NB4 (cell line): Measurements from ENCODE around the gene MCIDAS.

ENCODE experiments used
- CTCF ChIP-seq: IDR thresholded peaks from one replicate; pipeline ENCODE4 v1.5.1; 2012; ENCODE audit warnings: low read depth, low read length
- POLR2A ChIP-seq: IDR thresholded peaks from 2 replicates; pipeline ENCODE4 v1.6.1; 2011; ENCODE audit warnings: mild to moderate bottlenecking; ENCODE audit not compliant: insufficient read length; ENCODE audit errors: extremely low read depth

GRCh38 chr5:55219770-55220169 lies 7.3 kb downstream of the MCIDAS start:
- TF ChIP-seq CTCF (no peak), POLR2A (no peak)
